Measurements from ENCODE around the gene CTDSPL. TPM values are rescaled to one million over a fixed set of nuclear protein-coding genes. Genes with fewer than 3 reads are reported as not detected.

Gene CTDSPL
- total RNA-seq, 1 experiment from 2014 or later = 34.4 TPM

DNA sequence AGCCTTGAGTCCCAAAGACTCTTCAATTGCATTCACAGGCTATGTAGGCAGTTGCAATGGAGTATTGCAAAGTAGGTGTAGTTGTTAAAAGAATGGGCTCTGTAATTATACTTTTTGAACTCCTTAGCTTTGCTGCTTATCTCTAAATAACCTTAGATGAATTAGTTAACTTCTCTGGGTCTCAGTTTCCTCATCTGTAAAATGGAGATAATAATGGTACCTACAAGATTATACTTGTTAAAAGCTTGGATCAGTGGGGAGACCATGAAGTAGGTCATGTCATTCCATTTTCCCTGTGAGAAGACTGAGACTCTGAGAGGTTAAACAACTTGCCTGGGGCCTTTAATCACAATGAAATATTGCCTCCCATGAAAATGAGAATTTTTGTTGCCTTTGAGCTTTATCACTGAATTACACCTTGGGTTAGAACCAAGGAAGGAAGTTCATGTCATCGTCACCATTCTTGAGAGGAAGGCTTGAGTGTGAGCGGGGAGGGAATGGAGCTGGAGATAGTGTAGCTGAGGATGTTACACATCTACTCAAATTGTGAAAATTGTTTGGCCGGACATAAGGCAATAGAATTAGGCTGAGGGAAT lies 38.1 kb downstream of the CTDSPL start:
- ATAC-seq (no peak), DNase-seq (ENCODE audit: low read depth, low spot score) (no peak)
- Histone ChIP-seq H3K4me1 (ENCODE audit: control insufficient read depth in 1 of 2, insufficient read depth in 2 of 2, low read length in 2 of 2) (peaks cover under 1 to 3% of the 10 kb centered on the region in 2 experiments; a peak in 1 of 4 replicates), H3K9me2 (ENCODE audit: insufficient read depth) (no peaks in the 10 kb centered on the region), H3K27ac (ENCODE audit: low read depth, low read length) (no peak overlapping the region), H3K27me3 (ENCODE audit: insufficient read depth, low read length) (no peaks in the 10 kb centered on the region), H3K9ac (ENCODE audit: low read length) (no peak overlapping the region), H3K79me2 (ENCODE audit: insufficient read depth, low read length) (peaks cover 22% of the 10 kb centered on the region; the same call in 1 of the 2 replicates), H3K36me3 (ENCODE audit: control insufficient read depth in 1 of 2, insufficient read depth in 2 of 2, low read length in 2 of 2) (no peaks in the 10 kb centered on the region), H3K4me2 (ENCODE audit: low read length) (no peak overlapping the region), H2AFZ (ENCODE audit: low read depth, low read length, poor library complexity, severe bottlenecking) (no peak overlapping the region), H3K4me3 (replicated peaks in 1 of 2; ENCODE audit: low read depth in 1 of 2, low read length in 2 of 2) (no peak overlapping the region), H4K20me1 (ENCODE audit: insufficient read depth) (no peaks in the 10 kb centered on the region), H3K9me3 (ENCODE audit: control insufficient read depth in 1 of 2, insufficient read depth in 1 of 2, low read depth in 1 of 2, low read length in 2 of 2) (no peaks in the 10 kb centered on the region)
- ChIA-PET RAD21 (ENCODE audit: low non-redundant PET in 1 of 2, low total read pairs in 2 of 2, uncharacterized antibody in 2 of 2, unreplicated experiment in 2 of 2) (no interaction called here), POLR2A (no interaction called here), CTCF (no interaction called here)
- TF ChIP-seq CBX3 (IDR thresholded peaks at IDR 0.05; ENCODE audit: low read depth) = no peak
- TF ChIP-seq, protein P1, sequence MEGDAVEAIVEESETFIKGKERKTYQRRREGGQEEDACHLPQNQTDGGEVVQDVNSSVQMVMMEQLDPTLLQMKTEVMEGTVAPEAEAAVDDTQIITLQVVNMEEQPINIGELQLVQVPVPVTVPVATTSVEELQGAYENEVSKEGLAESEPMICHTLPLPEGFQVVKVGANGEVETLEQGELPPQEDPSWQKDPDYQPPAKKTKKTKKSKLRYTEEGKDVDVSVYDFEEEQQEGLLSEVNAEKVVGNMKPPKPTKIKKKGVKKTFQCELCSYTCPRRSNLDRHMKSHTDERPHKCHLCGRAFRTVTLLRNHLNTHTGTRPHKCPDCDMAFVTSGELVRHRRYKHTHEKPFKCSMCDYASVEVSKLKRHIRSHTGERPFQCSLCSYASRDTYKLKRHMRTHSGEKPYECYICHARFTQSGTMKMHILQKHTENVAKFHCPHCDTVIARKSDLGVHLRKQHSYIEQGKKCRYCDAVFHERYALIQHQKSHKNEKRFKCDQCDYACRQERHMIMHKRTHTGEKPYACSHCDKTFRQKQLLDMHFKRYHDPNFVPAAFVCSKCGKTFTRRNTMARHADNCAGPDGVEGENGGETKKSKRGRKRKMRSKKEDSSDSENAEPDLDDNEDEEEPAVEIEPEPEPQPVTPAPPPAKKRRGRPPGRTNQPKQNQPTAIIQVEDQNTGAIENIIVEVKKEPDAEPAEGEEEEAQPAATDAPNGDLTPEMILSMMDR (IDR thresholded peaks at IDR 0.05 in 2 of 3, conservative IDR thresholded peaks at IDR 0.05 in 1 of 3; ENCODE audit: borderline replicate concordance in 1 of 3, insufficient read depth in 1 of 3, low read depth in 2 of 3, low read length in 2 of 3) = no peak
- intact Hi-C loops (cut with micrococcal nuclease) = no loop called here
- no TSS peak for BruUV-seq (replicated peaks)

DNA sequence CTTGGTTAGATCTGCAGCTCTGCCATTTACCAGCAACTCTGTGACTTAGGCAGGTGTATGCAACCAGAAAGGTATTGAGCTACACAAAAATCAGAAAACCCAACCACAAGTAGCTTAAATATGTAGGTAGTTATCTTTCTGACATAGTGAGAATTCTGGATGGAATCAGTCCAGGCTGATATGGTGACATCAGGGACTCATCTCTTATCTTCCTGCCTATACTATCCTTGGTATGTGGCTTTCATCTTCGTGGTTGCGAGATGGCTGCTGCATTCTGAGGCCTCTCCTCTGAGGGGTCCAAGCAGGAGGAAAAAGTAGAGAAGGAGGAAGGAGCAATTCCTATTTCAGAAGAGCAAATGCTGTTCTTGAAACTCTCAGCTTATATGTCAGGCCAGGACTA lies 40.0 kb downstream of the CTDSPL start:
- DNase-seq (ENCODE audit: low read depth, low spot score) (no peak), ATAC-seq (no peak)
- no TSS peak for BruUV-seq (replicated peaks)
- no peaks in the 10 kb centered on the region for H3K9me2 ChIP-seq (ENCODE audit: insufficient read depth)
- ChIA-PET POLR2A (no interaction called here), RAD21 (ENCODE audit: low non-redundant PET in 1 of 2, low total read pairs in 2 of 2, uncharacterized antibody in 2 of 2, unreplicated experiment in 2 of 2) (no interaction called here), CTCF (interaction anchor here (0.5 kb wide), 1 partner anchor 594 kb away, joined by 3 read pairs; the partner anchor contains the start of gene EXOG)
- no peaks in the 10 kb centered on the region for H3K27me3 ChIP-seq (ENCODE audit: insufficient read depth, low read length)
- no peak overlapping the region for H3K4me2 ChIP-seq (ENCODE audit: low read length)
- peaks cover 8% of the 10 kb centered on the region; the same call in 1 of the 2 replicates for H3K79me2 ChIP-seq (ENCODE audit: insufficient read depth, low read length)
- intact Hi-C loops (cut with micrococcal nuclease) = no loop called here
- no peaks in the 10 kb centered on the region for H4K20me1 ChIP-seq (ENCODE audit: insufficient read depth)
- H3K9me3 ChIP-seq (ENCODE audit: control insufficient read depth in 1 of 2, insufficient read depth in 1 of 2, low read depth in 1 of 2, low read length in 2 of 2) = no peaks in the 10 kb centered on the region
- H2AFZ ChIP-seq (ENCODE audit: low read depth, low read length, poor library complexity, severe bottlenecking) = no peak overlapping the region
- H3K4me1 ChIP-seq (ENCODE audit: control insufficient read depth in 1 of 2, insufficient read depth in 2 of 2, low read length in 2 of 2) = peaks cover 16 to 19% of the 10 kb centered on the region in 2 experiments; a peak in 3 of 4 replicates
- H3K4me3 ChIP-seq (replicated peaks in 1 of 2; ENCODE audit: low read depth in 1 of 2, low read length in 2 of 2) = no peak overlapping the region
- H3K9ac ChIP-seq (ENCODE audit: low read length) = no peak overlapping the region
- H3K27ac ChIP-seq (ENCODE audit: low read depth, low read length) = no peak overlapping the region
- no peaks in the 10 kb centered on the region for H3K36me3 ChIP-seq (ENCODE audit: control insufficient read depth in 1 of 2, insufficient read depth in 2 of 2, low read length in 2 of 2)
- TF ChIP-seq REST (IDR thresholded peaks at IDR 0.05; ENCODE audit: low read depth) (no peak), CEBPB (IDR thresholded peaks at IDR 0.05; ENCODE audit: low read depth) (no peak), EZH2 (IDR thresholded peaks at IDR 0.05) (no peak), FOSL1 (IDR thresholded peaks at IDR 0.05; ENCODE audit: low read depth) (no peak), ZNF274 (IDR thresholded peaks at IDR 0.05; ENCODE audit: low read depth, low read length) (no peak)
- TF ChIP-seq, protein P2, sequence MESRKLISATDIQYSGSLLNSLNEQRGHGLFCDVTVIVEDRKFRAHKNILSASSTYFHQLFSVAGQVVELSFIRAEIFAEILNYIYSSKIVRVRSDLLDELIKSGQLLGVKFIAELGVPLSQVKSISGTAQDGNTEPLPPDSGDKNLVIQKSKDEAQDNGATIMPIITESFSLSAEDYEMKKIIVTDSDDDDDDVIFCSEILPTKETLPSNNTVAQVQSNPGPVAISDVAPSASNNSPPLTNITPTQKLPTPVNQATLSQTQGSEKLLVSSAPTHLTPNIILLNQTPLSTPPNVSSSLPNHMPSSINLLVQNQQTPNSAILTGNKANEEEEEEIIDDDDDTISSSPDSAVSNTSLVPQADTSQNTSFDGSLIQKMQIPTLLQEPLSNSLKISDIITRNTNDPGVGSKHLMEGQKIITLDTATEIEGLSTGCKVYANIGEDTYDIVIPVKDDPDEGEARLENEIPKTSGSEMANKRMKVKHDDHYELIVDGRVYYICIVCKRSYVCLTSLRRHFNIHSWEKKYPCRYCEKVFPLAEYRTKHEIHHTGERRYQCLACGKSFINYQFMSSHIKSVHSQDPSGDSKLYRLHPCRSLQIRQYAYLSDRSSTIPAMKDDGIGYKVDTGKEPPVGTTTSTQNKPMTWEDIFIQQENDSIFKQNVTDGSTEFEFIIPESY (IDR thresholded peaks at IDR 0.05; ENCODE audit: extremely low read depth, insufficient replicate concordance, low read length) = no peak
- TF ChIP-seq, protein P3, sequence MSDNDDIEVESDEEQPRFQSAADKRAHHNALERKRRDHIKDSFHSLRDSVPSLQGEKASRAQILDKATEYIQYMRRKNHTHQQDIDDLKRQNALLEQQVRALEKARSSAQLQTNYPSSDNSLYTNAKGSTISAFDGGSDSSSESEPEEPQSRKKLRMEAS (IDR thresholded peaks at IDR 0.05) = no peak

Data from HCT116 (cell line).